Glomerular endothelial cell (primary cell): ENCODE data around the gene TMEM141. TPM values are rescaled to one million over a fixed set of nuclear protein-coding genes. Genes with fewer than 3 reads are reported as not detected.
"Not testable (repeated sequence)": the region's sequence is repeated elsewhere in the genome, so short reads cannot be mapped to it uniquely, and the experiment has no call there.

Source experiments
- DNase-seq: peaks from one replicate; pipeline ENCODE4 v3.0.0-alpha.2; 2011; ENCODE audit warnings: low read depth, low spot score; ENCODE audit errors: extremely low read depth
- total RNA-seq: library from RNA; depleted of rRNA; stranded (reverse); fragments of >200 nt; gene quantifications from 2 replicates; pipeline ENCODE4 v1.2.3, GENCODE V29; 2015

Gene TMEM141
- total RNA-seq, 1 donor from 2014 or later: 69.7 TPM

- DNase-seq: no peak
These were observed 21.4 kb upstream of the TMEM141 start for GRCh38 chr9:136769710-136770191.

DNA sequence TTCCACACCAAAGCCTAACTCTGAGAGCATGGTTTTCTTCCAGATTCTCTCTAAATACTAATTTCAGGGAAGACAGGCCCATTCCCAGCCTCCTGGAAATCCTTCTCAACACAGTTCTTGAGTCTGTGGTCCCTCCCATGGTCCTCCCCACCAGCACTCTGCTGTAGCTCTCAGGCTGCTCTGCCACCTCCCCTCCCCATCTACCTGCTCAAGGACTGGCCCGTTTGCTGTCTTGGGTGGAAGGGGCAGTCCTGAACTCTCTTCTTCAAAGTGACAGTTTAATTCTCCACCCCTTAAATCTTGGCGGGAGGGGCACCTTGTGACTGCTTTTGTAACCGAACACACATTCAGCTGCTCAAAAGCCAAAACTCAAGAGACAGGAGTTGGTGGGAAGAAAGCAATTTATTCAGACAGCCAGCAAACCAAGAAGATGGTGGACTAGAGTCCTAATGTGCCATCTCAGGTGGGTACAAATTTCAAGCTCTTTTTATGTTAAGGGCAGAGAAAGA lies 19.2 kb upstream of the TMEM141 start:
- DNase-seq: no peak

DNA sequence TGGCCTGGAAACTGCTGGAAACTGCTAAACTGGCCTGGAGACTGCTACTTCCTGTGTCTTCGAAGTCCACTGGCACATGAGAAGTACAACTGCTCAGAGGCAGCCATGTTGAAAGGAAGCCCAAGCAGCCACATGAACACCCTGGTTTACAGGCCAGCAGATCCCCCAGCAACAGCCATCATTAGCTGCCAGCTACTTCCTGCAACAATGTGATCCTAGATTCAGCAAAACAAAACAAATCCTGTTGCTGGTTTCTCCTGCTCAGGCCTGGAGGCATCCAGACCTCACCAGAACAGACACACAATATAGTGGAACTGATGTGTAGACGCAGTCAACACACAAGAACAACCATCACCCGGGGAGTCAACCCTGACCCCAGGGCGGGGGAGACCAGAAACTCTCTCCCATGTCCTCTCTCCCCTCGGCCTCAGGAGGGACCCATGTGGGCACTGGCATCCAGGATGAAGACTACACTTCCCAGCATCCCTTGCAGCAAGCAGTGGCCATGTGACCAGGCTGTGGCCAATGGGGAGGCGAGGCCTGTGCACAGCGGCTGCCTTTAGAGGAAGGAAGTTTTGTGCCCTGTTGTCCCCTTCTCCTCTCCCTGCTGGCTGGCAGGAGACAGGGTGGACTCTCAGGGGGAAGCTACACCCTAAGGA lies 17.6 kb upstream of the TMEM141 start:
- DNase-seq: no peak

DNA sequence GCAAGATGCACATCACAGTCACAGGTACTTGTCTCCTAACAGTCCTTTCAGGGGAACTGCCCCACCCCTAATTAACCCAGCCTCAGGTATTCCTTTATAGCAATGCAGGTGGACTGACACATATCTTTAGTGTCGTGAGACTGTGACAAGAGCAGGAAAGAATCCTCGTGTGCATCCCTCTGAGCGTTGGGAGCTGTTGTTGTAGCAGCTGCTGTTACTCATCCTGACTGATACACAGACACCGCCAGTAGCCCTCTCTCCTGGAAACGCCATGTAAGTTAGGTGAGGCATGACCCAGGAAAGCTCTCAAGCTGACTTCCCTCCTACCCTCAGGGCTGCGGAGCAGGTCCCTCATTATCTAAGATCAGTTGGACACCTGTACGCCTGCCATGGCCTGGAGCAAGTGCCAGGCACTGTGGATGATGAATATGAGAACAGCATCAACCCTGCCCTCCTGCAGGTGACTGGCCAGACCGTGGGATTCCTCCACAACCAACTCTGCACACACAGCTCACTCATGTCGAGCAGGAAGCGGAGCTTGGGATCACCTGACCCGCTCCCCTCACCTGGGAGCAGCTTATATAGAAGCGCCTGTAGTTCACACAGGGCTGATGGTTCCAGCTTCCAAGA lies 16.6 kb upstream of the TMEM141 start:
- no peak for DNase-seq

DNA sequence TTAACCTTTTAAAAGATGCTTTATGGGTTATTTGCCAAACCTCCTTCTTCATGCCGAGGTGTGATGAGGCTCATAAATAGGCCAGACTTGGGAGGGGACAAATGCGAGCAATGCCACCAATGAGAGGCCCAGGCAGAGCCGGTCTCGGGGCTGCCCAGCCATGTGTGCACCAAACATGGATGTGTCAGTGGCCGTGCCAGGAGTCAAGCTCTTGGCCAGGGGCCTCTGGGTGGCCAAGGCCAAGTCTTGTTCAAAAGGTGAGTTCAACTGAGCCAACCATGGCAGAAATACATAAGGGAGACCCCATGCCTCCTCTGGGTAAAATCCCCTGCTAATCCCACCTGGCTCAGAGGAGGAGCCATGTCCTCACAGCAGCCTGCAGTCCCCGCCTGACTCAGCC lies 16.0 kb upstream of the TMEM141 start:
- DNase-seq: no peak

DNA sequence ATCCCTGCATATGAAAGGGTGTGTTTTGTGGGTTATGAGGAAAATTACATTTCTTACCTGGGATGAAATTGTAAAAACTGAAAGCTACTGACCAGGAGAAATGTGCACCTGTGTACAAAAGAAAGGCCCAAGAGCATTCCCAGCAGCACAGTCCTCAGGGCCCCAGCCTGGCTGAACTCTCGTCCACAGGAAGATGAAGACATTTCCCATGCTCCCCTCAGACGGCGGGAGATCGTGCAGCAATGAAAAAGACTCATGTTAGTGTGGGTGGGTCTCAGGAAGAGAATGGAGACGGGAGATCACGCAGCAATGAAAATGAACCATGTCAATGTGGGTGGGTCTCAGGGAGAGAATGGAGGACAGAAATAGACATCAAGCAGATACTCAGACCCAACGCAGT lies 14.2 kb upstream of the TMEM141 start:
- no peak for DNase-seq

GRCh38 chr9:136777359-136777758 lies 13.8 kb upstream of the TMEM141 start:
- no peak for DNase-seq

DNA sequence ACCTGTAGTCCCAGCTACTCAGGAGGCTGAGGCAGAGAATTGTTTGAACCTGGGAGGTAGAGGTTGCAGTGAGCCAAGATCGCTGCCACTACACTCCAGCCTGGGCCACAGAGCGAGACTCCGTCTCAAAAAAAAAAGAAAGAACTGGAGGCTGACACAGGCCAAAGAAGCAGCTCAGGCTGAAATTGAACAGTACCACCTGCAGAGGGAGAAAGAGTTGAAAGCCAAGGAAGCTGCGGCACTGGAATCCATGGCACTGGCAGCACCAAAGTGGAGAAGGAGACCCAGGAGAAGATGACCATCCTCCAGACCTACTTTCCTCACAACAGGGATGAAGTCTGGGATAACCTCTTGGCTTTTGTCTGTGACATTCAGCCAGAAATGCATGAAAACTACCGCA lies 11.3 kb upstream of the TMEM141 start:
- no peak for DNase-seq

DNA sequence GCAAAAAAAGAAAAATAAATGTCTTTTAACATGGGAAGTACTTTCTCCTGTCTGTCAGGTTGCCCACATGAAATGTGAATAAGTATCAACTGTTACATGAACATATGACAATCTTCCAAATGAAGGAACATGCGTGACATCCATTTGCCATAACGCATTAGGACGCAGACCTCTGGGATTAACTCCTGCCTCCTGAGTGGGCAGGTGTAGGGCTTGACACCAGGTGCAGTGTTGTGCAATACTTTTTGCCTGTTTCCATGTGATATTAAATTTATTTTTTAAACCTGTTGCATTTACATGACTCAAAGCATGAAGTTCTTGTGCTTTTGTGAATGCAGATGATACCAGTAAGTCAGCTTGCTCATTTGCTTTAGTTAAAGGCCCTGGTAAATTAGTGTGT lies 8.7 kb upstream of the TMEM141 start:
- DNase-seq: no peak

DNA sequence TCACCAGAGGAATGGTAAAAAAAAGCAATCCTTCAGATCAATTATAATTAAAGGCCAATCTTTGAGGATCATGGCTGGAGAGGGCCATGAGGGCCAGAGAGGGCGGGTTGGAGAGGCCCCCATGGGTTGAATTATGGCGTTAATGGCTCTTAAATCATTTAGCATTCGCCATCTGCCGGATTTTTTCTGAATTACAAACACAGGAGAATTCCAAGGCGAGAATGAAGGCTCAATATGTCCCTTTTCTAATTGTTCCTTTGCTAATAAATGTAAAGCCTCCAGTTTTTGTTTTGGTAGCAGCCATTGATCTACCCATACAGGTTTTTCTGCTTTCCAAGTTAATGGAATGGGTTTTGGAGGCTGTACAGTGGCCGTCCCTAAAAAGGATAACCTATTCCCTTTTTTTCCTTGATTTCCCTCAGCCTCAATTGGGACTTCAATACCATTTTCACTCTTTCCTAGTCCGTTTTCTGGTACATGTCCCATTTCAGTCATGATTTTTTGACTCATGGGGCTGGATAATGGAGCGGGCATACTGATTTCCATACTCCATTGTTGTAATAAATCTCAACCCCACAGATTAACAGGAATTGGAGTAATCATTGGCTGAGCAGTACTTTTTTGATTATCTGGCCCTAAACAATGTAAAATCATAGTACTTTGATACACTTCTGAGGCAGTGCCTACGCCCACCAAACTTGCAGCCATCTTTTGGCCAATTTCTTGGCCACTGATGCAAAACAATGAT lies 6.7 kb upstream of the TMEM141 start:
- DNase-seq: no peak

DNA sequence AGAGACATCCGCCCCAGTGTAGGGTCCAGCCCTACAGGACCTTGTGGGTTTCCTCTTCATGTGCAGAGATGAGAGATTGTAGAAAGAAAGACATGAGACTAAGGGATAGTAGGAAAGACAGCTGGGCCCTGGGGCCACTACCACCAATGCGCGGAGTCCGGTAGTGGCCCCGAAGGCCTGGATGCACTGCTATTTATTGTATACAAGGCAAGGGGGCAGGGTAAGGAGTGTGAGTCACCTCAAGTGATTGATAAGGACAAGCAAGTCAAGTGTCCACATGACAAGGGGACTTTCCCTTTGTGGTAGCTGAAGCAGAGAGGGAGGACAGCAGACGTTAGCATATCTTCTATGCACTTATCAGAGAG lies 6.2 kb upstream of the TMEM141 start:
- DNase-seq: no peak

DNA sequence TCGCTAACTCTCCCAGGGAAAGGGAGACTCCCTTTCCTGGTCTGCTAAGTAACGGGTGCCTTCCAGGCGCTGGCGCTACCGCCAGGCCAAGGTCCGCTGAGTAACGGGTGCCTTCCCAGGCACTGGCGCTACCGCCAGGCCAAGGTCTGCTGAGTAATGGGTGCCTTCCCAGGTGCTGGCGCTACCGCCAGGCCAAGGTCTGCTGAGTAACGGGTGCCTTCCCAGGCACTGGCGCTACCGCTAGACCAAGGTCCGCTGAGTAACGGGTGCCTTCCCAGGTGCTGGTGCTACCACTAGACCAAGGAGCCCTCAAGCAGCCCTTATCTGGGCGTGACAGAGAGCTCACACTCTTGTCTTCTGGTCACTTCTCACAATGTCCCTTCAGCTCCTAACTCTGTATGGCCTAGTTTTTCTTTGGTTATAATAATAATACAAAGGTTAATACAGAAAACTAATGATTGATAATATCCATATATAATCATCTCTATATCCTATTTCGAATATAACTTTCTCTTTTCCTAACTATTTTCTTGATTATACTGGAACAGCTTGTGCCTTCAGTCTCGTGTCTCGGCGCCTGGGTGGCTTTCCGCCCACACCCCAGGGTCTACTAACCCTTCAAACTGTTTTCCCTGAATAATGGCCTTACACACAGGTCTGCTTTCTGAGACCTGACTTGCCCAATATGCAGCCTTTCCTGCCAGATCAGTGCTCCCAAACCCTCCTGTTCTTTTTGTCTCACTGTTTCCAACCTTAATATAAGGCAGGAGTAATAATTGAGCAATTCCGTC lies 5.4 kb upstream of the TMEM141 start:
- not testable (repeated sequence) for DNase-seq

GRCh38 chr9:136786451-136786850 lies 4.7 kb upstream of the TMEM141 start:
- no peak for DNase-seq

- DNase-seq: not testable (repeated sequence)
These were observed 4.2 kb upstream of the TMEM141 start for GRCh38 chr9:136786983-136787382.

- no peak for DNase-seq
These were observed 3.3 kb upstream of the TMEM141 start for GRCh38 chr9:136787690-136788400.

DNA sequence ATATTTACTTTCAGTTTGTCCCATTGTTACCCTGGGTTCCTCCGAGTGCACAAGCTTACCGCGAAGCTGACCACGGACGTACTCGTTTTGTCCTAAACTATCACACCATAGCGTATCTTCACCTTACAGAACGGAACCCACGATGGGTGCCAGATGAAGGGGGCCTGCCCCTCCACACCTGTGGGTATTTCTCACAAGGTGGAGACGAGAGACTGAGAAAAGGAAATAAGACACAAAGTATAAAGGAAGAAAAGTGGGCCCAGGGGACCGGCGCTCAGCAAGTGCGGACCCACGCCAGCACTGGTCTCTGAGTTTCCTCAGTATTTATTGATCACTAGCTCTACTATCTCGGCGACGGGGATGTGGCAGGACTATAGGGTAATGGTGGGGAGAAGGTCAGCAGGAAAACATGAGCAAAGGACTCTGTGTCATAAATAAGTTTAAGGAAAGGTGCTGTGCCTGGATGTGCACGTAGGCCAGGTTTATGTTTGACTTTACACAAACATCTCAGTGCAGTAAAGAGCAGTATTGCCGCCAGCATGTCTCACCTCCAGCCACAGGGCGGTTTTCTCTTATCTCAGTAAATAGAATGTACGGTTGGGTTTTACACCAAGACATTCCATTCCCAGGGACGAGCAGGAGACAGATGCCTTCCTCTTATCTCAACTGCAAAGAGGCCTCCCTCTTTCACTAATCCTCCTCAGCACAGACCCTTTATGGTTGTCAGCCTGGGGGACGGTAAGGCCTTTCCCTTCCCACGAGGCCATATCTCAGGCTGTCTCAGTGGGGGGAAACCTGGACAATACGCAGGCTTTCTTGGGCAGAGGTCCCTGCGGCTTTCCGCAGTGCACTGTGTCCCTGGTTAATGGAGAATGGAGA lies 2.3 kb upstream of the TMEM141 start:
- not testable (repeated sequence) for DNase-seq

DNA sequence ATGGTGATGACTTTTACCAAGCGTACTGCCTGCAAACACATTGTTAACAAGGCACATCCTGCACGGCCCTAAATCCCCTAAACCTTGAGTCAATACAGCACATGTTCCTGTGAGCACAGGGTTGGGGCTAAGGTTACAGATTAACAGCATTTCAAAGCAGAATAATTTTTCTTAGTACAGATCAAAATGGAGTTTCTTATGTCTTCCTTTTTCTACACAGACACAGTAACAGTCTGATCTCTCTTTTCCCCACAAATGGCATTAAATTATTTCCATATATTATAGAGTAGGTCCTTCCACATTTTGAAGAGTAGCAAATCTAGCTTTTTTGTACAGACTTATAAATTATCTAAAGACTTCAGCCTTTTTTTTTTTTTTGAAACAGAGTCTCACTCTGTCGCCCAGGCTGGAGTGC lies 1.6 kb upstream of the TMEM141 start:
- DNase-seq: no peak

DNA sequence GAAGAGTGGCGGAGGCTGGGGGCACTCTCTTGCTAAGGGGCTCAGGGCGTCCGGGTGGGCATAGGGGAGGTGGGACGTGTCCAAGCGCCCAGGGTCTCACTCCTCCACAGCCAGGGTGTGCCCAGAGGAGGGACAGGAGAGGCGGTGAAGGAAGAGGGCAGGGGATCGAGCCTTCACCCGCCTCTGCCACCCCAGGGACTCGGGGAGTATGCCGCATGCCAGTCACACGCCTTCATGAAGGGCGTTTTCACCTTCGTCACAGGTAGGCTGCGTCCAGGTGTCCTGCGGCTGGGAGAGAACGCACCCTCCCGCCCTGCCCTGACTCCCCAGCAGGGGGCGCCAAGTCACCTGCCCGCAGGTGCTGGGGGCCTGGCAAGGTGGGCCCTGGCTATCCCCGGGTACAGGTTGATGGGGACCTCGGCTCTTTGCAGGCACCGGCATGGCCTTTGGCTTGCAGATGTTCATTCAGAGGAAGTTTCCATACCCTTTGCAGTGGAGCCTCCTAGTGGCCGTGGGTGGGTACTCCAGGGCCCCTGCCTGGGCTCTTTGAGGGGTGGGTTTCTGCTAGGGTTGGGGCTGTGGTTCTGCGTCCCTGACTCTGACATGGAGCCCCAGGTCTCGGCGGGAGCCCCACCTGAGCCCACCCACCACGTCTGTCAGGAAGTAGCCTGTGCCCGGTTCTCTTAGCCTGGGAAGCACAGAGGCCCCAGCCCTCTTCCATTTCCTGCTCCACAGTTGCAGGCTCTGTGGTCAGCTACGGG lies 552 bp downstream of the TMEM141 start:
- no peak for DNase-seq
